Measurements from ENCODE around the gene SORBS2.

The SORBS2 gene

DNA sequence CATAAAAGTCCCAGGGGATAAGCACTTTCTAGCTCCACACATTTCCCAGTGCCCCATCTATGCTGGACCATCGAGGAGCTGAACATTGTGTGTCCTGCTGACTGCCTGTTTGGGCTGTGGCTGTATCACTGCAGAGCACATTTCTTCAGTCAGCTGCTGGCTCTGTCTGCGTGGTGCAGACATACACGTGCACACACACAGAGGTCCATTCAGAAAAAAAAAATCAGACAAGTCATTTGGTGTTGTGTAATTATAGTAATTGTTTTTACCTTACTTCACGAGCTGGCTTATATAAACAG, 275.6 kb downstream of the SORBS2 start:
- no peak for DNase-seq
- H3K27ac Mint-ChIP-seq, result no peak overlapping the region
- H3K9me3 Mint-ChIP-seq, result no peaks in the 10 kb centered on the region
- H3K4me1 Mint-ChIP-seq, result peaks cover 3% of the 10 kb centered on the region
- peaks cover 38% of the 10 kb centered on the region for H3K27me3 Mint-ChIP-seq
- no peak for ATAC-seq
- H3K4me3 Mint-ChIP-seq, result no peak overlapping the region
- no peaks in the 10 kb centered on the region for H3K36me3 Mint-ChIP-seq (ENCODE audit: low read depth)

DNA sequence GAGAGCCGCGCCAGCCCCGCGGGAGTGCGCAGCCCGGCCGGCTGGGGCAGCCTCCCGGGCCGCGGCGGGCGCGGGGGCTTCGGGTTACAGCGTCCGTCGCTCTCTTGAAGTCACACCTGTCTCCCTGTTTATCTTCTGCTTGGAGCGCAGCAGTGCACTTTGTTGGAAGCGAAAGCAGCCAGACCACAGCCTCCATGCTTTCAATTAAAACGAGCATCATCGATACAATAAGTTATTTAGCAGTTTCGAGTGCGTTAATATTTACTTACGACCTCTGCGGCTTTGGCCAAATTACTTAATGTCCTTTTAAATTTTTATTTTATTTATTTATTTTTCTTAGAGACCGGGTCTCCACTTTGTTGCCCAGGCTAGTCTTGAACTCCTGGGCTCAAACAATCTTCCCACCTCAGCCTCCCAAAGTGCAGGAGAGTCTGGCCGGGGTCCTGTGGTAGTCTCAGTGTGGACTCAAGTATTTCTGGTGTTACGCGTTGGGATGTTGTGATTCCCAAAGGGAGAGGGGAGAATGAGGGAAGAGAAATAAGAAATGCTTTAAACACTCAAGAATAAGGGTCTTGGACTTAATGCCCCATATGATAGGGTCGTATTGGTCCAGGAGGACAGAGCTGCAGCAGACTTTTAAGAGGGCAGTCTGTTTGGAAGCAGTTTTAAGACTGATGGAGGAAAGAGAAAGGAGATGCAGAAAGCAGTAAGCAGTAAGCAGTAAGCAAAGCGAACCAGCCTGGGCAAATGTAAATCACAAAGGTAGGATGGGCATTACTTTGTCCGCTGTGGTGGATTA, 276.2 kb downstream of the SORBS2 start:
- no peak for DNase-seq
- Mint-ChIP-seq H3K36me3 (ENCODE audit: low read depth) (no peaks in the 10 kb centered on the region), H3K9me3 (no peaks in the 10 kb centered on the region), H3K4me3 (no peak overlapping the region), H3K4me1 (peaks cover 3% of the 10 kb centered on the region), H3K27ac (no peak overlapping the region), H3K27me3 (peaks cover 40% of the 10 kb centered on the region)
- ATAC-seq, result peak; percentile 22

Measured in activated naive CD8-positive, alpha-beta T cell treated with anti-CD3 and anti-CD28 coated beads, Interleukin-2, amount 50 U/mL, for 24 hours (primary cell).